Dedifferentiated amniotic fluid mesenchymal stem cell (primary cell): ENCODE results near the gene PREX1.
A peak's percentile ranks its signal among the peaks of the same experiment; 100 is the strongest.

Experiments used
- DNase-seq: peaks from one replicate; pipeline ENCODE4 v3.0.0-alpha.2; 2016; ENCODE audit errors: extremely low spot score

The PREX1 gene

DNA sequence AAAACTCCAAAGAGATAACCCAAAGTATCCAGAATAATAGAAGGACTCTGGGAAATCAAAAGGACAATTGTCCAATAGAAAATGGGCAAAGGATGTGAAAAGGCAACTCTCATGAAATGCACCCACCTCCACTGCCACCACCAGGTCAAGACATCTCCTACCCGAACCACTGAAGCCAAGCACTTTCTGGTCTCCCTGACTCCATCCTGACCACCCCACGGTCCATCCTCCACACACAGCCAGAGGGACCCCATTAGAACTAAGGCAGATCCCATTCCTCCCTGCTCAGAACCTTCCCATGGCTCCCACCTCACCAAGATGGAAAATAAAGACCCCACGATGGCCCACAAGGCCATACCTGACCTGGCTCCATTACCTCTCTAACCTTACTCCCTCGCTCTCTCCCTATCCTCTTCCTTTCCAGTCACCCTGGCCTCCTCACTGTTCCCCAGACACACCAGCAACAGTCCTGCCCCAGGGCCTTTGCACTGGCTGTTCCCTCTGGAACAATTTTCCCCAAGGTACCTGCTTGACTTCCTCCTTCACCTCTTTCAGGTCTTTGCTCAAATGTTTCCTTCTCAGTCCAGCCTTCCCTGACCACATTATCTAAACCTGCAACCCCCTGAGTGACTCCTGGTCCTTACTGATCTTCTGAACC lies 108.1 kb downstream of the PREX1 start:
- no peak for DNase-seq

DNA sequence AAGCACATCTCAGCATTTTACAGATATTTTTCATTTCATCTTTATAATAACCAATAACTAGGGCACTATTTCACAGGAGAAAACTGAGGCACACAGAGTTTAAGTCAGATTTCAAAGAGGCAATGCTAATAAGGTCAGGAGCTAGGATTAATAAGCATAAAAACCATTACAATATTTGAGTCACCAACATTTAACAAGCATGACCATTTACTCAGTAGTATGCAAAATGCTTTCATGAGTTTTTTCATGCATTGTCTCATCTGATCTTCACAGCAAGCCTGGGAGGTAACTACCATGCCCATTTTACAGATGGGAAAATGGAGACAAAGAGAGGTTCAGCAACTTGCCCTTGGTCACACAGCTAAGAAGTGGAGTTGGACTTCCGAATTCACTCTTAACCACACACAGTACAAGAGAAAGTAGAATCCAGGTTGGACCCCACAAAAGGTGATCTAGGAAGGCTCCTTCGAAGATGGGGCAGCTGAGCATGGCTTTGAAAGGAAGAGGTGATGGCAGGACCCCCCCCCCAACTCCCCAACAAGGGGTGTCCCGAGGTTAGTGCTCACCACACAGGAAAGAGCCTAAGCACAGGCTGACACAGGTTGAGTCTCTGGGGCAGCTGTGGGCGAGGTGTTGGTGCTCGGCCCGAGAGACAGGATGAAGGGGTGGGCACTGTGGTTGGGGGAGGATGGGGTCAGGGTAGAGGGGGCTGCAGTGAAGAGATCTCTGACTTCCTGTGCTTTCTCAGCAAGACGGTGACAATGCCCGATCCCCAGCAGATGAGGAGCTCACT lies 108.8 kb downstream of the PREX1 start:
- DNase-seq = no peak

DNA sequence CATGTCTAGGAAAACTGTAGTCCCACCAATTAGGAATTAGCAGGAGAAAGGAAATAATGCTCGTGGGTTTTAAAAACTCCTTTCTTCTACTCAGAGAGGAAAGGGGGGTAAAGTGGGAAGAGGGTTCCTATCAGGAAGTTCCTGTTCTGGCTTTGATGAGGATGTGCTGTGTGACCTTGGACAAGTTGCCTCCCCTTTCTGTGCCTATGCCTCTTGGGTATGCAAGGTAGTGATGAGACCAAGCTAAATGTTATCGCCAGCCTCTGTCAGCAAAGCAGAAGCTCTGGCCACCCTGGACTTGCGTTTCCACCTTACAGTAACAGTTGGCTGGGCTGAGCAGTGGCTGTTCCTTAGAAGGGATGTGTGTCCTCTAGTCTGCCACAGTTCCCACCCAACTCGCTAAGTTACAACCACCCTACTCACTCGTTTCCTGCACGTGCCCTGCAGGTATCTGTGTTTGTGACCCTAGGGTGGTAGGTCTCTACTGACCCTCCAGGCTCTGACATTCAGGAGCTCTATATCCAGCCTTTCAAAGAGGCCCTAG lies 110.0 kb downstream of the PREX1 start:
- no peak for DNase-seq

DNA sequence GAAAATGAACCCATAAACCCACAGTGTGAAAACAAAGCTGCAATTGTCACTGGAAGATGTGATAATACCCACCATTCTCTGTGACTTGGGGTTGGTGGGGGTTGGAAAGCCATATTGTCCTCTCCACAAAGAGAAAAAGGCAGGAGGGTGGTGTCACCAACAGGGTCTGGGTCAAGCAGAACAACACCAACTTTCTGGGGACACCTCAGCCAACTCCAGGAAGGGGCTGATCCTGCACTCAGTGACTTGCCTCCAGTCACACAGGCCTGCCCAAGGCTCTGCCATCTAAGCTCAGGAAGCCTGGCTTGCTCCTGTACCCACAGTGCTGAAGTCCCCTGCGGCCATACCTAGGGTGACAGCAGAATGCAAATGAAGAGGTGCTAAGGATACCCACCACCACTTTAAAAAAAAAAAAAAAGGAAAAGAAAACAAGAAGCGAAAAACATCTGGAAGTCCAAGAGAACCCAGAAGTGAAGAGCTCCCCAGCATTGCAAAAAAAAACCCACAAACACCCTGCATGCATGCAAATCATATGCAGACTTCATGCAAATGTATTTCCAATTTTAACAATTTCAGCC lies 110.6 kb downstream of the PREX1 start:
- DNase-seq = no peak

DNA sequence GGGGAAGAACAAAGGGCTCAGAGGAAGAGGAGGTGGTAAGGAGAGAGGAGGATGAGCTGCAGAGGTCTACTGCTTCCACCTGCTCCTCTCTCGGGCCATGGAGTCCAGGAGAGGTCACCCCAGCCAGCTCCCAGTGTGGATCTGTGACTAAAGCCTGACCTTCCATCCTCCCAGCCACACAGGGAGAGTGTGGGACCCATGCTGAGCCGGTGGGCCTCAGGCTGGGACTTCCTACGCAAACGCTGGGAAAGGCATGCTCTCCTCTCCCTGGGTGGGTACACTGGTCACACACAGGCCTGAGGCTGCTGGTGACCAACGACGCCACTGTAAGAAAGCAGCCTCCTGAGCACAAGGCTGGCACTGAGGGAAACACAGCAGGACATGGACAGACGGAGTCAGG lies 111.3 kb downstream of the PREX1 start:
- no peak for DNase-seq

DNA sequence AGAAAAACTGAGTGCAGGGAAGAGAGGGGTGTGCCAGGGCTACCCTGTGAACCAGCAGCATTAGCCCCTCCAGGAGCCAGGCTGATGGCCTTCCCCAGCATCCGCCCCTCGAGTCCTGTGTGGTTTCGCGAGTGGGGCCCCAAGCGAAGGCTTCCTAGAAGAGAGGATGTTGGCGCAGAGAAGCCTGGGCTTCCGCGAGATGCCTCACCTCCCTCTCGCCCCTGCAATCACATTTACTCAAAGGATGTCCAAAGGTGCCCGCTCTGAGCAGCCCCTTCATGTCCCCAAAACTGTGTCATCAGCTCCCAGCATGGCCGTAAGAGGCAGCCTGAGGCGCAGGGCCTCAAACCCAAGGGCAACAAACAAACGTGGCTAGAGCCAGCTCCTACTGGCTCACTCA lies 111.7 kb downstream of the PREX1 start:
- DNase-seq = no peak

DNA sequence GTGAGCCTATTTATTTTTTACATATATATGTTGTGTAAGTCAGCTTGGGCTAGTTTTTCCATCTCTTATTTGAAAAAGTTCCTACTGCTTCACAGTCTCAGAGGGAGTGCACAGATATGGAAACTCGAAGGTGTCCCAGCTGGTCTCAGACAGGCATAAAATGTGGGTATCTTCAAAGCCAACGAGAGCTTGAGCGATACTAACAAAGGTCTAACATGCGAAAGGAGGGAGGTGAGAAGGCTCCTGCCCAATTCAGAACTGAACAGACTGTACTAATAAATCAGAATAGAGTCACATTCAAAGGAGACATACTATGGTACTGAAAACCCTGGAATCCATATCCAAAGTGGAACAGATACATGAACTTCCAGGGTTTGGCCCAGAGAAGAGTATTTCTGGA lies 113.0 kb downstream of the PREX1 start:
- DNase-seq = no peak

DNA sequence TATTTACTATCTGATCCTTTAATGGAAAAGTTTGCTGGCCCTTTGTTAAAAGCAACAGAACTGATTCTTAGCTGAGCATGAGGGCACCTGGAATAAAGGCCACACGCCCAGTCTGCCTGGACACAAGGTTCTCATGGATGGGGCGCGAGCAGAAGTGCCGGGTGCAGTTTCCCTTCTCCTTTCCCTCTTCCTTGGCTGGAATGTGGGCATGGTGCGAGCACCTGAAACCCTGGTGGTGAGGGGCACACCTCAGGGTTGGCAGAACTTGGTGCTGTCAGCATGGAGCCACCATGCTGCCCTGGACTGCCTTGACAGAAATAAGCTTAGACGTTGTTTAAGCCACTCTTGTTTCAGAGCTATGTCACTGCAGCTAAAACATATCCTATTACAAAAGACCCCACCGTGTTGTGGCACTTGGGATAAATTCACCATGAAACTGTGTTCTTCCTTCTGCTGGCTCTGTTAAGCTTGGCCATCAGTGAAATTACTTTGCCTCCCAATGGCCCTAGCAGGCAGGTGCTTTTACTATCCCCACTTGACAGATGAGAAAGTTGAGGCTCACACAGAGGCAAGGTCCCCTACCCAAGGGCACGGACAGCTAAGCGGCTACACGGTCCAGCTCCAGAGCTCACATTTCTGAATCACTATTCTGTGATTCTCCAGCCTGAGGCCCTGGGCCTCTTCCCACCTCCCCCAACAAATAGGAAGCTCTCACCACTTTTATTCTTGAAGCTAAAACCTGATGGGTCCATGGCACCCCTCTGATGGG lies 115.9 kb downstream of the PREX1 start:
- DNase-seq = no peak

DNA sequence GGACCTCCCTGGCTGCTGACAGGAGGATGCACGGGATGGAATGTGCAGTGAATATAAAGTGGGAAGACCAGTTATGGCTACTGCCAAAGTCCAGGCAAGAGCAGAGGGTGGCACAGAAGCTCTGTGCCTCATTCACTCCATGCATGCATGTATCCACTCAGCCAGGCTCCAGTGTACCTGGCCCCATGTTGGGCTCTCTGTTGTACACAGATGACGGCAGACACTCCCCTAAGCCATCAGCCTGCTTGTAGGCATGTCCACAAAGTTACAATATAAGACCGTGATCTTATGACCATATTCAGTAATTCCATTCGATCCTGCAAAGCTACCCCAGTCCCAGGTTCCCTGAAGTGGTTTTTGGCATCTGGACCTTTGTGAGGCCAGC lies 116.8 kb downstream of the PREX1 start:
- no peak for DNase-seq

DNA sequence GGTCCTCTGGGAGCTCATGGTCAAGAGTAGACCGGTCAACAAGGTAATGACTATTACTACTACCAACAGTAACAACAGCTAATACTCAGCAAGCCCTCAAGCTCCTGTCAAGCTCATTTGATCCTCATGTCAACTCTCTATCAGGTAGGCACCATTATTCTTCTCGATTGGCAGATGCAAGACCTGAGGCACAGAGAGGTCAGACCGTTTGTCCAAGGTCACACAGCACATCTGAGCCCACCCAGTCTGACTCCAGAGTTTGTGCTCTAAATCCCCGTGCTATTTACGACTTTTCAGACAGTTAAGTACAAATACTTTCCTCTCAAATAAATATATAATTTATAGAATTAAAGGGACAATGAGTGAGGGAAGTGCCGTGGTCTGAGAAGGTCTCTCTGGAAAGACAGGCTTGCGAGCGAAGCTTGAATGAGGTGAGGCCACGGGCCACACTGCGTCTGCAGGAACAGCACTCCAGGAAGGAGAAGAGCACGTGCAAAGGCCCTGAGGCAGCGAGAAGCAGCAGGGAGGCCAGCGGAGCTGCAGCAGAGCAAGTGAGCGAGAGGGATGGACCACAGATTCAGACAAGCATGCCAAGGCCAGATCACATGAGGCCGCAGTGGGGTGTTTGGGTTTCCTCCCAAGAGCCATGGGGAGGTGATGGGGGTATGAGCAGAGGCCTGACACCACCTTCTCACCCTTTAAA lies 117.3 kb downstream of the PREX1 start:
- no peak for DNase-seq

DNA sequence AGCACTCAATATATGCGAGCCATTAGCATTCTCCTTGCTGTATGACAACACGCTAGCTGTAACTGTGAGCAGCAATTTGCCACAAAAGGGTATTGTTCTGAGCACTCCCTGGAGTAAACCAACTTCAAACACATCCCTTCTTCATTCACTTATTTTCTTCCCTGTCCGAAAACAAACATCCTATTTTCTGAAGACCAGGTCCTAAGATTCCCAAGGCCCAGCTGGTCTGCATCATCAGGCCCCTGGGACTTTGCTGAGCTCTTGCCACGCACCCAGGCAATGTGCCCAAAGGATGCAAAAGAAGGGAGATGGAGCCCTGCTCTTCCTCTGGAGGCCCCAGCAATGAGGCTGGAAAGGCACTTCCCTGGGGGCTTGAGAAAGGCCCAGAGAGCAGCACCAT lies 118.1 kb downstream of the PREX1 start:
- DNase-seq = no peak

DNA sequence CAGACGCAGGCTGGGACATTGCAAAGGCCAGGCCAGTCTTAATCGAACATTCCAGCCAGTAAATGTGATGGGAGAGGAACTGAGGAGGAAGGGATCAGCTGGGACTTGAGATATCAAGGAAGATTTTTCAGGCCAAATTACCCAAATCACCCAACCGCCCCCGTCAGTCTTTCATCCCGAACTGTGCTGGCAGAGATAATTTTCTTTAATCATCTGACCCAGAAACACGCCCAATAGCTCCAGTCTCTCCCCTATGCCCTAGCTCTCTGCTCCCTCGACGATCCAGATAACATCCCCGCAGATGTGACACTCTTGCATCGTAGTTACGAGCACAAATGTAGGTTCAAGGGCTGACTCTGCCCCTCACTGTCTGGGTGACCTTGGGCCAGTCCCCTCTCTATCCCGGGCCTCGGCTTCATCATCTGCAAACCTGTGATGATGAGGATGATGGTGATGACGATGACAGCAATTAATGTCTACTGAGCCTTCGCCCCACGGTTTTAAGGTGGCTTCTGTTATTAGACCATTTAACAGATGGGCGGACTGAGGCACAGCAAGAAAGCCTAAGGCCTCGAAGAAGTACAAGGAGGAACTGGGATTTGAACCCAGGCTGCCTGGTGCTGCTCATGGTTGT lies 118.6 kb downstream of the PREX1 start:
- DNase-seq = no peak

DNA sequence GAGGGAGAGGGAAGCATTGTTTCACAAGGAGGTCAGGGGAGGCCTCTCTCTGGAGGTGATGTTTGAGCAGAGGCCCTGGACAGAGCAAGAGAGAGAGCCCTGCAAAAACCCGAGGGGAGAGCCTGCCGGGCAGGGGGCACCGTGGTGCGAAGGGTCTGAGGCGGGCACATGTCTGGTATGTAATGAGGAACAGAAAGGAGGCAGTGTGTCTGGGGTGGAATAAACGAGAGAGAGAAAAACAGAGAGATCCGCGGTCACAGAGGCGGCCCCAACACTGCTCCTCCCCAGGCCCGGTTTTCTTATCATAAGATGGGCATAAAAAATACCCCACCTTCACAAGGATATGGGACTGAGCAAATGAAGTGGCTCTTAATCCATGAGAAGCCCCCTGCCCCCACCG lies 119.2 kb downstream of the PREX1 start:
- DNase-seq = no peak

DNA sequence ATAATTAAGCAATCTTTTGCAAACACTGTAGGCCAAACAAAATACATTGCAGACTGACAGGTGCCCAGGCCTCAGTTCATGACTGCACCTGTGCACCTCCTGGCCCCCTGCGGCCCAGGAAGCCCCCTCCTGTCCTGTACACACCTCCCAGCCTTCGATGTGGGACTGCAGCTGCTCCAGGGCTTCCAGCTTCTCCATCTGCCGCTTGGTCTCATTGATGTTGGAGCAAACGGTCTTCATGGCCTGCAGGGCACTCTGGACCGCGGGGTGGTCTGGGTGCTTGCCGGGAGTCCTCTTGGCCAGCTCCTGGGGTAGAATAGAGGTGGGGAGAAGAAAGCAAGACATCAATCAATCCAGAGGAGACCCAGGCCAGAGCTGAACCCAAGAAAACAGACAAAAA lies 119.7 kb downstream of the PREX1 start:
- no peak for DNase-seq

DNA sequence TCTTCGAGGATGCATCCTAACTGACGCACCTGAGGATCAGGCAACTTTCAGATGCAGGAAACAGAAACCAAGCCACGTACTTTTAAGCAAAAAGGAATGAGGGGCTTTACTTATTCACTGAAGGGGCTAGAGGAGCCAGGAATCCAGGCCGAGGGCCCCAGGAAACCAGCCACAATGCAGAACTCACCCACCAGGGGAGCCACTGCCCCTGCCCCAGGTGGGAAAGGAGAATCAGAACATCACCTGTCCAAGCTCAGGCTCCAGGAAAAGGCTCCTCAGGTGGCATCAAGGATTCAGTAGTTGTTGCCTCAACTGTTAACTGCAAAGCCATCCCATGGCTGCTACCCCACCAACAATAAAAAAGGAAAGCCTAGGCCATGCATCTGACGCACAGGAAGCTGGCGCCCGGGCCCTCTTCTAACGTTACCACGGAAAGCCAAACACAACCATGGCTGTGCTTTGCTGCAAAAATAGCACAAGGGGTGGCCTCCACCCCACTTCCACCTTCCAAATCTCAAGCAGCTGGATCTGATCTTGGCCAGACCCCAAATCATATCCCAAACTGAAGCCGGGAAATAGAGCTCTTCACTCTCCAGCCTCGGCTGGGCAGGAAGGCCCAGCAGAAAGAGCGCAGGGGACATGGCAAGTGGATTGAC lies 121.0 kb downstream of the PREX1 start:
- DNase-seq = no peak

DNA sequence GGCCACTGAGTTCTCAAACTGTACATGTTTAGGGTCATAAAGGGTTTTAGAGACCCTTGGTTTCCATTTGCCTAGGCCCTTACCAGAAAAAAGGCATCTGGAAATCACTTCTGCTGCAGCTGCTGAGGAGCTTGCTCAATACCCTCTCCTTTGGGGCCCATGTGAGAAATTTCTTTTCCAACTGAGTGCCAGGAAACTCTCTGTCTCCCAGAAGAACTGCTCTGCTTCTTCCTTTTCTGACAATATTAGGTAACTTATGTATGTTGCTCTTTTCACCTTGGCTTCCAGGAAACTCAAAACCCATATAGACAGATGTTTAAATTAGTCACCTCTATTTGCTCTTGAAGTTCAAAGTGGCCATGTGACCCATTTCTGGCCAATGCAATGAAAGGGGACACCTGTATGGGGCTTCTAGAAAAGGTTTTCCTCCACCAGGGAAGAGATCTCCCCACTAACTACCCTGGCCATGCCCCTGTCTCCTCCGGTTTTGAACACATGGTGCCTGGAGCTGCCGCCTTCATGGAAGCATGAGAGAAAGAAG lies 121.6 kb downstream of the PREX1 start:
- no peak for DNase-seq

DNA sequence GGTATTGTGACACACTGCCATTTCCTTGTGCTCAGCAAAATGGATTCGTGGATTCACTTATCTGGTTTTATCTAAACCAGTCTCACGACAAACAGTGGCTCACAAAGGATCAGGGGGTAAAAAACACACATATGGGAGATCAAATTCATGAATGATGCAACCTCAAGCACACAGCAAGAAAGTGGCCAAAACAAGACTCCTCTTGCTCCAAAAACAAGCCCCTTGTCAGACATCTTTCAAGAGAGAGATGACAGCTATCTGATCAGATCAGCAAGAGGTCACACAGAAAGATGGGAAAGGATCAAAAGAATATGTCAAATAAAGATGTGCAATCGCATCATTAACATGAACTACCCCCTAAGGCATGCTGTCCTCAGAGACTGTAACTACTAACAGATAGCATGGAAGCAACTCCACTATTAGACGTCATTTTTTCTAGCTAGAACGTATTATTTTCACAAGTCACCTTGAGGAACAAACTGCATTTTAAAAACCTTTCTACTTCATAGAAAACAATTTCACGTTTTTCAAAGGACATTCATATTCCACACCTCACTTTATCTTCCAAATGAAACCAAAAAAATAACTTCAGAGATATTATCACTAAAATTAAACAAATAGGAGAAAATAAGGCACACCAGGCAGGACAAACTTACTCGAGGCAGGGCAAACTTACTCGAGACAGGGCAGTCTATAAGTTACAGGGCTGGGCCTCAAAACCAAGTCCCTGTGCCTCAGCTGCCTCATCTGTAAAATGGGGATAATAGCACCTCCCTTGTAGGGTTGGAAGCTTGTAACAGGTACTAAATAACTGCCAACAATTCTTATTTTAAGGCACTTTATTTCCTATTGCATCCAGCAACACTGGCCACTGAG lies 122.3 kb downstream of the PREX1 start:
- peak; percentile 22 for DNase-seq

DNA sequence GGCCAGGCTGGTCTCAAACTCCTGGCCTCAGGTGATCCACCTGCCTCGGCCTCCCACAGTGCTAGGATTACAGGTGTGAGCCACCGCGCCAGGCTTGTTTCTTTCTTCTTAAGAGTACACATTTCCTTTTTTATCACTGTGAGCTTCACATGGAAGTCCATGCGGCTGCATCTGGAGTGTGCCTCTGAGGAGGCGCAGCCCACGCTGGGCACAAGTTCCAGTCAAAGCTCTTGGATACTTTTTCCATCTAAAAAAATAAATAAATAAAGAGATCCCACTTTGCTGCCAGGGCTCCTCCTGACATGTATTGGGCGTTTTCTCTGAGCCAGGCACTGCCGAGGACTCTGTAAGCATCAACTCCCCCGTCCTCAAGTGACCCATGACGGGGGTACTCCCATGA lies 123.0 kb downstream of the PREX1 start:
- no peak for DNase-seq

DNA sequence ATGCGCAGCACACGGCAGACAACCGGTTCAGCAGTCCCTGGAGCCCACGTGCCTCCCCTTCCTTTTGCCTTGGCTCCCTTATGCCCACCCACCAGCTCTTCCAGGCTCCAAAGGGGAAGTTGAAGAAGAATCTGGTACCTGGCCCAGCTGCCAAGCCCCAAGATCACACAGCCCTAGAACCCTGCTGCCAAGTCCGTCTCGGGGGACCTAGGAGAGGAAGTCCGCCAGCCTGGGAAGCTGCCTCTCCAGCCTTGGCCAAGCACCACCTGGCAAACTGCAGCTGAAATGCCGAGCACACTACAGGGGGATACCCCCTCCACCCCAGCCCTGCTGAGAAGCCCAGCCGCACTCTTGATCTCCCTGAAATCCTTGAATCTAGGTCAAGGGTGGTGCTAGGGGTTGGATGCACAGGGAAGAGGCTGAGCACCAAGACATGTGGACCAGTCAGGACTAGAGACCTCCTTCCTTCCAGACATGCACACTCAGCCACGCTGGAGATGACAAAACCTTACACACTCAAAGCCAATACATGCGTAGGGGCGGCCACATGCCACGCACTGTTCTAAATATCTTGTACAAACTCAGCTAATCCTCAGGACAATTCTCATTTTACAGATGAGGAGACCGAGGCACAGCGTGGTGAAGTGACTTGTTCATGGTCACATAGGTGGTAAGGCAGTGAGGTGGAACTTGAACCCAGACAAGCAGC lies 124.1 kb downstream of the PREX1 start:
- no peak for DNase-seq
